GM21526 (cell line): ENCODE data around the gene ADAMTS3.

ENCODE experiments used
- ATAC-seq: cut with Tn5 transposase; IDR thresholded peaks from one replicate; pipeline ENCODE4 v1.9.1; 2021; ENCODE audit warnings: moderate library complexity; ENCODE audit not compliant: unreplicated experiment, low FRiP score

Gene ADAMTS3

DNA sequence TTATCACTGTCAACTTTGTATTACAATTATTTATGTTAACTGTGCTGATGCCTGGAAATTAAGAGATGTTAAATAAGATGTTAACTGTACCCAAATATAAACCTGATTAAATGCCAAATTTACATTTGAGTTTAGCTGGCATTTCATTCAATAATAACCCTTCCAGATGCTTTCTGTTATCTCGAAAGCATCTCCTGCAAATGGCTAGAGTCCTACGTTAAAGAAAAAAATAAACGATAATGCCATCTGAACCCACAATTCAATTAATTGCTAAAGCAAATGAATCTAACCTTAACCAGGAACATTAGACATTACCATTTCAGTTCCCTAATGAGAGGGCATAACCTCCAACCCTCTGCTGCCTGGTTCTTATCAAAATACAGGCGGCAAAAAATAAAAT is 145.0 kb downstream of the ADAMTS3 start:
- no peak for ATAC-seq

DNA sequence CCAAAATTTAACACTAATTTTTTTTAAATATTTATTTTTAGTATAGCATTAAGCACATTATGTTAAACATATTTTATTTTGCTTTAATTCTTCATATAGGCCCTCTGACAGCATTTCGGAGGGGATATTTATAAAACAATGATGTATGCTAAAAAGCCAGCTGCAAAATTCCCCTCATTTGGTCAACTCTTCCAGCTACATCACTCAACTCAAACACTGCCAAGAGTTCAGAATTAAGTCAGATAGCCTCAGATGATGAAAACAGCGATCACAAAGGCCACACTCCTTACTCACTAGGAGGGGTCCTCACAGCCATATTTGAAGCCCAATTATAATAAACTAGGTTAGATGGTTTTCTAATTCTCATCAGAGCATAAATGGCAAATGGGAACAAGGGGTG is 146.6 kb downstream of the ADAMTS3 start:
- no peak for ATAC-seq

DNA sequence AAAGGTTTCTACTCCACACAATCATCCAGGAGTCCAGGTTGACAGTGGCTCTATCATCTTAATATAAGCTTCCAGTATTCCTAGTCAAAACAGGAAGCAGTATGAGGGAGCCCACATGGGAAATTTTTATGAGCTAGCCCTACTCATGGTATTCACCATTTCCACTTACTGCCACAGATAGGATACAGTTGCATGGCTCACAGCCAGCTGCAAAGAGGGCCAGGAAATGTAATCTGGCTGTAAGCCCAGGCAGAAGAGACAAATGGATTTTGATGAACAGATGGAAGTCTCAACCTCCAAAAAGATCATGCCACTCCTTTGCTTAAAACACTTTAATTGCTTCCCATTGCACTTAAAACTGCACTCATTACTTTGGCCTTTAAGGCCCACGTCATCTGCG is 150.6 kb downstream of the ADAMTS3 start:
- no peak for ATAC-seq

DNA sequence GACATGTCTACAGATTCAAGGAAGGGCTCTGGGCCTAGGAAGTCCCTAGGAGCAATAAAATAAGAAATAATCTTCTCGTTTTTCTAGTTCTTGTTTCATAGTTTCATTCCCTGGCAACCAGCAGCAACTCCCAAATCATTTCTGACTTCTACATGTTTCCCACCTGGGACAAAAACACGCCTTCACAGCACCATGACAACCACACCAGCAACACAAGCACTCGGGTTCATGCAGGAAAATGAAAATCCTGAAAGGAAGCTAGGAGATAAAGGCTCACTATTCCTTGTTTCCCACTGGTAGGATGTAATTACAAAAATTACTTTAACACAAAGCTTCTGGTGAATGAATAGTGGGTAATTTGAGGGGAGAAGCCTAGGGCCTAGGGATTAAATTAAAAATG is 158.9 kb downstream of the ADAMTS3 start:
- no peak for ATAC-seq

DNA sequence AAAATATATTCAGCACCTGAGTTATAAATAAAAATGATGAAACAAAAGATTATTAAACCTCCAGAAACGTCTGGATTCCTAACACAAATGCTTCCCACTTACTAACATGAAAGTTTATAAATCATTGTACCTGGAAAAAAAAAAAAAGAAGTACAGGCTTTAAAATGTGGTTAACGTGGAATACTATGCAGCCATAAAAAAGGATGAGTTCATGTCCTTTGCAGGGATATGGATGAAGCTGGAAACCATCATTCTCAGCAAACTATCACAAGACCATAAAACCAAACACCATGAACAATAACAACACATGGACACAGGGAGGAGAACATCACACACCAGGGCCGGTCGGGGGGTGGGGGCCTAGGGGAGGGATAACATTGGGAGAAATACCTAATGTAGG is 160.5 kb downstream of the ADAMTS3 start:
- ATAC-seq: no peak

DNA sequence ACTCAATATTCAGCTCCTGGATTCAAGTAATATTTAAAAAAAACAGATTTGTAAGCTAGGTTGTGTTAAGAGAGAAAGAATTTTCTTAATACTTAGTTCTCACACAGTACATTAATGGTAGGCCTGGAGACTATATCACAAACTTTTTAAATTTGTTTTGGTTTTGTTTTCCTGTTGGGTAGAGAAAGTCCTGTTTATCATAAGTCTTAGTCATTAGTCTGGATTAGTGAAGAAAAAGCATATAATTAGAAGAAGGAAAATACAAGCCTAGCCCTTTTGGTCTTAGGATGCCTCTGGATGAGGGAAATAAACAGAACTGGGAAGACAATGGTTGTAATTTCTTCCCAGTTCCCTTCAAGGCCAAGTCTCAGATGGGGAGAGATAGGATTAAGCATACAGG is 163.6 kb downstream of the ADAMTS3 start:
- ATAC-seq: no peak

DNA sequence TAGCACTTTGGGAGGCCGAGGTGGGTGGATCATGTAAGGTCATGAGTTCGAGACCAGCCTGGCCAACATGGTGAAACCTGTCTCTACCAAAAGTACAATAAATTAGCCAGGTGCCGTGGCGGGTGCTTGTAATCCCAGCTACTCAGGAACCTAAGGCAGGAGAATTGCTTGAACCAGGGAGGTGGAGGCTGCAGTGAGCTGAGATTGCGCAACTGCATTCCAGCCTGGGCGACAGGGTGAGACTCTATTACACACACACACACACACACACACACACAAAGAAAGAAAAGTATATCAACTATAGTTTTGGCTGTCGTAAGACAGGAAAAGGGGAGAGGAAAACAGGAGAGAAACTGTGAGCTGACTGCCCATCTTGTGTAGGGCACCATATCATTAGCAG is 171.7 kb downstream of the ADAMTS3 start:
- ATAC-seq: no peak

DNA sequence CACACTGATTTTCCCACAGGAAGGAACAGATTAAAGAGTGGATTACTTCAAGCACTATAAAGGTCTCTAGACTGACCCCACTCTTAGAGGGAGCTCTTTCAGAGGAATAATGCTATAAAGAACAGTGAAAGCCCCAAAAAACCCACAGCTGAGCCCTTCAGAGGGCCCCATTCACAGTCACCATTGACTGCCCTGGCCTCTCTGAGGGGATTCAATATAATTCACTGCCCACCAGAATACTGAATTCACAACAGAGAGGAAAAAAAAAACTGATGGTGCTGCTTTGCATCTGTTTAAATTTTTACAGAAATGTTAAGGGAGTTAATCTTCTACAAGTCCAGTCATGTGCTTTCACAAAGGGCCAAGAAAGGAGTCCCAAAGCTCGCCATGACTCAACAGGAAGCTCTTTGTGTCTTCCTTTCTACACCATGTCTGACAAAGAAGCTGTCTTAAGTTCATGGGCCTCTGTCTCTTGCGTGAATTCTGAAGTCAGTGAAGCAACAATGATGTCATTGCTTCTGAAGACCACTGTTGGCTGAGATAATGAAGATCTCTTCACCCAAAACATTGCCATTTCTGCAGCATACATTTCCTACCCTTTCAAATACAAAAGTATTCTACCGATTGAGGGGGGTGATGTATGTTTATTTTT is 174.9 kb downstream of the ADAMTS3 start:
- ATAC-seq: no peak

DNA sequence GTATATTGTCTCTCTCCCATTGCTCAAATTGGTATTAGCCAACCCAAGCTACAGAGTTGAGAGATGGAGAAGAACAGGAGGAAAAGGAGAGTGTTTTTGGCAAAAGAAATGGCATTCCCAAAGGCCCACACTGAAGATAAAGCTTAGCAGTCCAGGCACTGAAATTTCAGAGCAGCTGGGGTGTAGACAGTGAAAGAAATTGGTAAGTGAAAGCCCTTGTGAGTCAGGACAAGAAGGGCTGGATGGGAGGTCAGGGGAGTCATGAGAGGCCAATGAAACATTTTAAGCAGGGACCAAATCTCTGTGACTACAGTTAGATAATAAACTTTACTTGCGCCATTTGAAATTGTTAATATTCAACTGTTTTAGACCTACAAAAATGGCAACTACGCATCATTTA is 177.7 kb downstream of the ADAMTS3 start:
- ATAC-seq: no peak

DNA sequence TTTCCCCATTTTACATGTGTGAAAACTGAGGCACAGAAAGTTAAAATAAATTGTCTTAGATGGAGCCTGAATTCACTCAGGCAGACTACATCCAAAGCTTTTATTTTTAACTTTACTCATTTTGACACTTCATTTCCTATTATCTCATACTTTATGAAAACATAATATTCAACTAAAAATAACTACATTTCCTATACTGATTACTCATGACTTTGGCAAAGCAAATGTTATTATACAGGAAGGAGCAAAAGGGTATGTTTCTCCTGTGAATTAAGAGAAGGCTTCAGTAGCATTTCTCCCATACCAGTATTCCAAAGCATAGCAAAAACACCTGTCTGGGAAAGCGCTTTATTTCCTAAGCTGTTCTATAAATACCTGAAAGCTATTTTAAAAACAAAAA is 178.6 kb downstream of the ADAMTS3 start:
- ATAC-seq: no peak

DNA sequence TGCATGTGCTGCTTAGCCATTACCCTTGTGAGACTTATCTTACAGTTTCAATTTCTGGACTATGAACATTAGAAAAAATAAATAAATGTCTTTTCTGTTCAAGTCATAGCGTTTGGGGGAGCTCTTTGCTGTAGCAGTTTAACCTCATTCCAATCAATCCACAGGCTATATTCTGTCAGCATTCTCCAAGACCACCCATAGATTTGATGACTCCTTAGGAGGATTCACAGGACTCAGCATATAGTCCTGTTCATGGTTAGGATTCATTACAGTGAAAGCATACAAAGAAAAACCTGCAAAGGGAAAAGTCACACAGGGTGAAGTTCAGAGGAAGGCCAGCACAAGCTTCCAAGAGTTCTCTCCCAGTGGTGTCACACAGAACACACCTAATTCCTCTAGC is 180.5 kb downstream of the ADAMTS3 start:
- ATAC-seq: no peak

DNA sequence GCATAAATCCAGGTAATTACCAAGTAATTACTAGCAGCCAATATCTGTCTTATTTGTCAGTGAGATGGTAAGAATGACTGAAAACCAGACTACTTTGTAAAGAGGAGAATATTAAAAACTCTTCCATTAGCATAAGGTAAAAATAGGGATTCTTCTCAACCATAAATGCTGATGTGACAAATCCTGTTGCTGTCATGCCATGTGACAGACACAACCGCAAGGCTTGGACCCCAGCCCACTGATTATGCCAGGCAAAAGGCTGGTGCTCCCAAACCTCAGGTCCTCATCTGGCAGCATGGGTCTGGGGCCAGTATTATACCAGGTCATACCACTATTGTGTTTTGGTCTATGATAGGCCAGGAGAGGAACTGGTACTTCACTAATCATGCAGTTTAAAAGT is 181.1 kb downstream of the ADAMTS3 start:
- no peak for ATAC-seq

DNA sequence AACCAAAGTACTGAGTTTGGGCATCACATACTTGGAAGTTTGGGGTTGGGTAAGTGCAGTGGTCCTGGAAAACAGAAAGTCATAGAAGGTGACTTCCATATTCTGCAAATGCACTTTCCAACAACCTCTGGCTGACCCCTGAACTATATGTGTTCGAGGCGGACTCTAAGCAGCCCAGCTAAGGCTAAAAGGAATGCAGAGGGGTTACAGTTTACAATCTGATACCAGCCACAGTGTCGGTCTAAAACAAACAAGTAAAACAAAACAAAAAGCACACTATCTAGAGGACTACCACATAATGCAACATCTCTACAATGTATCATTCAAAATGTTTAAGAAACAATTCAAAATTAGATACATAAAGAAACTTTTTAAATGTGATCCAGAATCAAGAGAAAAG is 185.6 kb downstream of the ADAMTS3 start:
- ATAC-seq: no peak

DNA sequence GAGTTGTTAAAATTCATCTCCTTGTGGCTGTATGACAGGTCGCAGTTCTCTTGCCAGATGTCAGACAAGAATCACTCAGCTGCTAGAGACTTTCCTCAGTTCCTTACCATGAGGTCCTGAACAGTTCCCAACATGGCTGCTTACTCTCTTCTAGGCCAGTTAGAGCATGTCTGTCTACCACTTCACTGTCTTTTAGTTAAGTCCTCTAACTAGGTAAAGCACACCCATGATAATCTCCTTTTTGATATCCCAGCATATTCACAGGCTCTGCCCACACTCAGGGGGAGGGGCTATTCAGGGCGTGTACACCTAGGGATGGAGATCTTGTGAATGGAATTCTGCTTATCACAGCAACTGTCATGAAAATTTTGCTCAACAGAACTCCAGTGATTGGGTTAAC is 190.1 kb downstream of the ADAMTS3 start:
- no peak for ATAC-seq

DNA sequence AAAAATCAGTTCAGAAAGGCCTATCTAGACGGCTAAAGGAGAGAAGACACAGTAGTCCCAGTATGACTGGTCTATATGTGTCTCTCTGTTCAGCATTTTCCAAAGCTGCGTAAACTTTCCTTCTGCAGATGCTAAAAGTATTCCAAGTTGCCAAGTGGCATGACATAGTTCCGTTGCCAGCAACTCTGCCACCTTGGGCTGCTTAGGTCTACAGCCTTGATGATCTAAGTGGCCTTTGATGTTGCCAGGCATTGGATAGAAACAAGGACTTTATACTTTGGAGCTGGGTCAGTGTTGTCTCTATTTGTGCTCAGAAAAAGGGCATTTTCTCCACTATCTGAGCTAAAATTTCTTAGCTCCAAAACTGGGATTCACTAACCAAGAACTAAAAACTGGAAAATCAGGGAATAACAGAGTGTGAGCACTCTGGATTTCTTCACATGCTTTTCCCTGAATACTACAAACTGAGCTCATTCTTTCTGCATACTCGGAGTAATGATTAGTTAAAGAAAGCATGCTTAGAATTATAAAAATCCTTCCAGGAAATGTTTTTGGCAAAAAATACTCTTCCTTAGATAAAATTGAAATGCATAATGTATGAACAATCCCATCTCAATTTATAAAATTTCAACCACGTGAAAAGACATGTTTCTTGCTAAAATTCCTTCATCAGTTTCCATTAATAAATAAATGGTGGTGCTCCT is 191.4 kb downstream of the ADAMTS3 start:
- no peak for ATAC-seq

DNA sequence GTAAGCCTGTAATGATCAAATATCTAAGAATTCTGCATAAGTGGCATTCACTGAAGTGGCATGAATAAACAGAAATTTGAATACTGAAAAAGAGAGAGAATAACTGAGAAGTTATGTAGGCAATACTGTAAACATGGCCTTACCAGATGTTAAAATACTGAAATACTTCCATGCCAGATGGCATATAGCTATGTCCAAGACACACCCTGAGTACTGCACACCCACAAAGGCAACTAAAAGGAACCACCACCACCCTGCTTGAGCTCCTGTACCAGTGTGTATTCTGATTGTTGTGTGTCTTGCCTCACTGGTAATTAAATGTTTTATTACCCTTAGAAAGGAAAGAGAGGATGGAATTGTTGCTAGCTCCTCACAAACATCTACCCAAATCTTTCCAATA is 192.1 kb downstream of the ADAMTS3 start:
- ATAC-seq: no peak

DNA sequence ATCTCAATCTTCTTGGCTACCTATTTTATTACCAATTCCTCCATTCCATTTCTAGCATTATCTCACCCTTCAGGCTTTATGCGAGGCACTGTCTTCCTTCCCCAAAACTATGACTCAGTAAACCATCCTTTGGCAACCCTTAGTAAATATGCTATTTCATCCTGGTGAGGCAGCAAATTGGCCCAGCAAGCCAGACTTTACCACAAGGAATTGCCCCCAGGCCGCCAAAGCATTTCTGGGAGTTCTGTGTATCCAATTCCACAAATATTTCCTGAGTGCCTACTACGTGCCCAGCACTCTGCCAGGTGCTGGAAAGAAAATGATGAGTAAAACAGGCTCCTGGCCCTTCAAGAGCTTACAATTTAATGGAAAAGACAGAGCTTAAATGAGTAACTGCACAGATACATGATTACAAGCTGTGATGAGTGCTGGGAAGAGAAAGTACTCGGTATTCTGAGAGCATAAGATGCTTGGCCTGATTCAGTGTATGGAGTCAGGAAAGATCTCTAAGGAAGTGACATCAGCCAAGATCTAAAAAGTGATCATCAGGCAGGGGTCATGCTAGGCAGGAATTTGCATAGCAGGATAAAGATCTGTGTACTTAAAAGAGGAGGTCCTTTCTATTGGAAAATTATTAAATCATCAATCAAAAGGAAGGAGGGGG is 193.8 kb downstream of the ADAMTS3 start:
- ATAC-seq: no peak

DNA sequence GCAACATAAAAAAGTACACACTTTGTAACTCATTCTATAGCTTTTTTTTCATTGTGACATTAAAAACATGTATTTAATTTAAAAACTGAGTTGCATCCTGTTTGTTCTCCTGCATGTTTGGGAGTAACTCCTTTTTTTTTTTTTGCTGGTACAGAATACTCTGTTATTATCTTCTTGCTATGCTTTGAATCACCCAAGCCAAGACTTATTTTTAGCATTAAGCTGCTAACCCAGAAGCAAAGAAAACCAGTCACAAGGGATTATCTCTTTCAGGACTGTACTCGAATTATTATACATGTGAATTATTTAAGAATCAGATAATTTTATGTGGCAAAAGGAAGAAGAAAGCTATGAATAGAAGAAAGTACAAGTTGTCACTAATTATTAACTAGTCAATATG is 194.9 kb downstream of the ADAMTS3 start:
- ATAC-seq: no peak

DNA sequence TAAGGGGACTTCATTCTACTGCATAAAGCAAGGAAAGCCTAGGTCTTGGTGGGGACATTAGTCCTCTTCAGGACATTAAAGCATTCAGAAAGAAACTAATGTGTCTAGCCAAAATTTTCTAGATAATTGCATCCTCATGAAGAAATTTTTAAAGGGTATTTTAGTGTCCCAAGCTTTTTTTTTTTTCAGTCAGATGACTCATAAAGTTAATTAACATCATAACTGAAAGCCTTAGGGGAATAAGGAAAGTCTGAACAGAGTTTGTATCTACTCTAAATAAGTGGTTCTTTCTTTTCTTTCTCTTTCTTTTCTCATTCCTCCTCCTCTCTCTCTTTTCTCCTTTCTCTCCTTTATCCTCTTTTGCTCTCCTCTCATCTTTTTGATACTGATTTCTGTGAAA is 202.4 kb downstream of the ADAMTS3 start:
- no peak for ATAC-seq

DNA sequence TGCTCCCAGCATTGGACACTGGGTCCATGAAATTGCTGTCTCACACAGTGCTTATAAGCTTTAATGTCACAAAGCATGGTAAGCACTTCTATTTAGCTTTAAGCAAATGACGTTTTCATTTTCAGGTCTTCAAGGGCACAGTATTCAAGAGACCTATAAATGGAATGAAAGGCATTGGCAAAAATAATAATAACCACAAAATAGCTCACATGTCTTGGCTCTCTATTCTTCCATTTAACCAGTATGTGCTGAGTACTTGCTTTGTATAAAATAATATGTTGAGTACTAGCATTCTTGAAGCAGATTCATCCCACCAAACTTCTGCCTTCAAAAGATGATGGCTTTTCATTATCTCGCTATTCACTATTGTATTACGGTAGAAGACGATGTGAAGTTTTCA is 203.0 kb downstream of the ADAMTS3 start:
- ATAC-seq: no peak

DNA sequence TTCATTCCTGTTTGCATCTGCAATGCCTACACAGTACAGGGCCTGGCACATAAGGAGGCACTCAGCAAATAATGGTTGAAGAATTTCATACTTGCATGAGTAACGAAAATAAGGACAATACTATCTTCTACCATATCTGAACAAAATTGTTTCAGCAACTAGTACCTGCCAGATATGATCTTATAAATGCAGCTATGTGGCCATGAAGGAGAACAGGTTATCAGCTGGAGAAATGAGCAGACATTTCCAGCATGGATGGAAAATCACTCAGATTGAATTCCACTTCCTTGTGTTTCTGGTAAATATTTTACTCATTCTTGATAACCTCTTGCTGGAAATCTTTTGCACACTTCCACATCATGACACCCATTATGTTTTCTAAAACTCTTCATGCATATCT is 204.0 kb downstream of the ADAMTS3 start:
- ATAC-seq: no peak

DNA sequence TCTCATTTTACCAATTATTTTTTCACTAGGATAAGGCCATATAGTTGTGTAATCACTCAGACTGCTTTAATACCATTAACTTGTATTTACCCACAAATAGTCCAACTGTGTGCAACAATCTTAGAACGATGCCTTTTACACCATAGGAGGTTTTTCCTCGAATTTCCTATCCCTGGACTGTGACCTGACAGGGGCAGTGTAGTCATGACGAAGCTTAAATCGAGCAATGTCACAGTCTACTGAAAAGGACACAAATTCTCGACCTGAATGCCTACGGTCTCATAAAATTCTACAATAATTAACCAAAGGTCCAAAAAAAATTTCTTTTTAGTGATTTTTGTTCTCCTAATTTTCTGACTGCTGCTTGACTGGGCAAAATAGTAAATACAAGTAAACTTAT is 208.9 kb downstream of the ADAMTS3 start:
- ATAC-seq: no peak
